Activated T-helper 1 cell treated with anti-CD3 and anti-CD28 coated beads, Interleukin-12 subunit alpha, Interleukin-12 subunit beta, Interleukin-2, Interleukin-4 antibody, amounts not matched to agents 30 ng/mL and 10 ng/mL and 1 ng/mL, durations not matched to agents 14 hours and 24 hours and 36 hours (primary cell): Measurements from ENCODE around the gene THEMIS2. TPM values are rescaled to one million over a fixed set of nuclear protein-coding genes. Genes with fewer than 3 reads are reported as not detected.
A peak's percentile ranks its signal among the peaks of the same experiment; 100 is the strongest.
"Not testable (repeated sequence)": the region's sequence is repeated elsewhere in the genome, so short reads cannot be mapped to it uniquely, and the experiment has no call there.

Source experiments
- DNase-seq: peaks from one replicate; pipeline ENCODE4 v3.0.0; 2021; ENCODE audit warnings: low spot score
- H3K27ac Mint-ChIP-seq: one replicate; pipeline ENCODE4 v1.8.0; 2021; ENCODE audit warnings: mild to moderate bottlenecking, mixed read lengths
- H3K27me3 Mint-ChIP-seq: one replicate; pipeline ENCODE4 v1.8.0; 2022; ENCODE audit warnings: mild to moderate bottlenecking, moderate library complexity, mixed read lengths; ENCODE audit not compliant: insufficient read depth
- H3K36me3 Mint-ChIP-seq: one replicate; pipeline ENCODE4 v1.8.0; 2021; ENCODE audit warnings: low read depth, mixed read lengths
- H3K4me1 Mint-ChIP-seq: one replicate; pipeline ENCODE4 v1.8.0; 2021; ENCODE audit warnings: low read depth, mixed read lengths
- H3K4me3 Mint-ChIP-seq: one replicate; pipeline ENCODE4 v1.8.0; 2021; ENCODE audit warnings: mild to moderate bottlenecking, moderate library complexity, mixed read lengths
- H3K9me3 Mint-ChIP-seq: one replicate; pipeline ENCODE4 v1.8.0; 2021; ENCODE audit warnings: mixed read lengths
- intact Hi-C: fragments of 100-400 bp; cut with micrococcal nuclease; formaldehyde crosslinking; loops from one replicate; pipeline ENCODE4 v1.15.1; 2024
- total RNA-seq: library from RNA; stranded (reverse); gene quantifications from 2 replicates; pipeline ENCODE4 v1.2.3, GENCODE V29; 2022

Gene THEMIS2
- total RNA-seq, 1 donor from 2014 or later, result 33.5 TPM

GRCh38 chr1:27868932-27869718 is 3.2 kb upstream of the THEMIS2 start:
- peaks cover 55% of the 10 kb centered on the region for H3K4me1 Mint-ChIP-seq
- H3K27me3 Mint-ChIP-seq, result no peaks in the 10 kb centered on the region
- peak overlapping the region; percentile 89 for H3K27ac Mint-ChIP-seq
- H3K36me3 Mint-ChIP-seq, result peaks cover 1% of the 10 kb centered on the region
- H3K9me3 Mint-ChIP-seq, result no peaks in the 10 kb centered on the region
- peak; percentile 59 for DNase-seq
- intact Hi-C loops, result loop anchor here (1.0 kb wide), 1 partner anchor 18 kb away; no protein-coding TSS in a partner anchor
- peak overlapping the region; percentile 71 for H3K4me3 Mint-ChIP-seq

GRCh38 chr1:27869719-27870085 is 2.6 kb upstream of the THEMIS2 start:
- Mint-ChIP-seq H3K27me3 (no peaks in the 10 kb centered on the region), H3K4me1 (peaks cover 51% of the 10 kb centered on the region), H3K4me3 (peak overlapping the region; percentile 71), H3K36me3 (peaks cover 1% of the 10 kb centered on the region), H3K27ac (peak overlapping the region; percentile 89), H3K9me3 (no peaks in the 10 kb centered on the region)
- no peak for DNase-seq
- intact Hi-C loops, result loop anchor here (1.0 to 5.0 kb wide), 2 partner anchors 18 to 88 kb away; partner anchors contain the start of gene XKR8

- H3K27ac Mint-ChIP-seq, H3K36me3 Mint-ChIP-seq, DNase-seq, H3K27me3 Mint-ChIP-seq, H3K9me3 Mint-ChIP-seq: not testable (repeated sequence)
- intact Hi-C loops, result loop anchor here (5.0 kb wide), 1 partner anchor 86 kb away; the partner anchor contains the start of gene XKR8
- Mint-ChIP-seq H3K4me3 (peak overlapping the region; percentile 77), H3K4me1 (peaks cover 55% of the 10 kb centered on the region)
These were observed 1.3 kb upstream of the THEMIS2 start for GRCh38 chr1:27871076-27871475.

GRCh38 chr1:27872802-27873551 is 633 bp downstream of the THEMIS2 start:
- peaks cover 50% of the 10 kb centered on the region for H3K4me1 Mint-ChIP-seq
- H3K4me3 Mint-ChIP-seq, result peak overlapping the region; percentile 94
- intact Hi-C loops, result loop anchor here (1.0 to 5.0 kb wide), 4 partner anchors 14 to 100 kb away; partner anchors contain the start of genes STX12 and XKR8
- no peaks in the 10 kb centered on the region for H3K9me3 Mint-ChIP-seq
- H3K36me3 Mint-ChIP-seq, result peaks cover 6% of the 10 kb centered on the region
- H3K27me3 Mint-ChIP-seq, result no peaks in the 10 kb centered on the region
- DNase-seq, result no peak
- H3K27ac Mint-ChIP-seq, result peak overlapping the region; percentile 95

GRCh38 chr1:27873671-27874384 is 1.5 kb downstream of the THEMIS2 start:
- Mint-ChIP-seq H3K9me3 (no peaks in the 10 kb centered on the region), H3K4me3 (peak overlapping the region; percentile 94), H3K27me3 (no peaks in the 10 kb centered on the region), H3K36me3 (peaks cover 11% of the 10 kb centered on the region), H3K4me1 (peaks cover 50% of the 10 kb centered on the region), H3K27ac (peak overlapping the region; percentile 95)
- intact Hi-C loops, result loop anchor here (1.0 to 5.0 kb wide), 3 partner anchors 13 to 83 kb away; partner anchors contain the start of gene XKR8
- no peak for DNase-seq

GRCh38 chr1:27876341-27877114 is 4.2 kb downstream of the THEMIS2 start:
- Mint-ChIP-seq H3K4me3 (no peak overlapping the region), H3K9me3 (no peaks in the 10 kb centered on the region), H3K27me3 (no peaks in the 10 kb centered on the region), H3K4me1 (peaks cover 46% of the 10 kb centered on the region), H3K36me3 (peaks cover 24% of the 10 kb centered on the region), H3K27ac (no peak overlapping the region)
- intact Hi-C loops, result no loop called here
- DNase-seq, result no peak

GRCh38 chr1:27877115-27877416 is 4.7 kb downstream of the THEMIS2 start:
- no peaks in the 10 kb centered on the region for H3K27me3 Mint-ChIP-seq
- H3K4me3 Mint-ChIP-seq, result no peak overlapping the region
- H3K27ac Mint-ChIP-seq, result no peak overlapping the region
- intact Hi-C loops, result no loop called here
- DNase-seq, result no peak
- H3K4me1 Mint-ChIP-seq, result peaks cover 42% of the 10 kb centered on the region
- H3K9me3 Mint-ChIP-seq, result no peaks in the 10 kb centered on the region
- peaks cover 24% of the 10 kb centered on the region for H3K36me3 Mint-ChIP-seq

- peak overlapping the region; percentile 23 for H3K27ac Mint-ChIP-seq
- intact Hi-C loops, result no loop called here
- no peaks in the 10 kb centered on the region for H3K9me3 Mint-ChIP-seq
- peaks cover 29% of the 10 kb centered on the region for H3K36me3 Mint-ChIP-seq
- no peaks in the 10 kb centered on the region for H3K27me3 Mint-ChIP-seq
- no peak for DNase-seq
- H3K4me1 Mint-ChIP-seq, result peaks cover 40% of the 10 kb centered on the region
- H3K4me3 Mint-ChIP-seq, result no peak overlapping the region
These were observed 5.7 kb downstream of the THEMIS2 start for GRCh38 chr1:27878039-27878438.

GRCh38 chr1:27878787-27879335 is 6.5 kb downstream of the THEMIS2 start:
- H3K27me3 Mint-ChIP-seq, result no peaks in the 10 kb centered on the region
- H3K4me3 Mint-ChIP-seq, result no peak overlapping the region
- intact Hi-C loops, result no loop called here
- H3K27ac Mint-ChIP-seq, result no peak overlapping the region
- no peaks in the 10 kb centered on the region for H3K9me3 Mint-ChIP-seq
- peaks cover 34% of the 10 kb centered on the region for H3K36me3 Mint-ChIP-seq
- peaks cover 41% of the 10 kb centered on the region for H3K4me1 Mint-ChIP-seq
- no peak for DNase-seq

GRCh38 chr1:27879374-27880082 is 7.2 kb downstream of the THEMIS2 start:
- H3K27ac Mint-ChIP-seq, result no peak overlapping the region
- peaks cover 40% of the 10 kb centered on the region for H3K36me3 Mint-ChIP-seq
- H3K9me3 Mint-ChIP-seq, result no peaks in the 10 kb centered on the region
- intact Hi-C loops, result no loop called here
- peaks cover 47% of the 10 kb centered on the region for H3K4me1 Mint-ChIP-seq
- H3K4me3 Mint-ChIP-seq, result no peak overlapping the region
- DNase-seq, result no peak
- H3K27me3 Mint-ChIP-seq, result no peaks in the 10 kb centered on the region

GRCh38 chr1:27882543-27882903 is 10.2 kb downstream of the THEMIS2 start:
- DNase-seq, result no peak
- H3K27ac Mint-ChIP-seq, result no peak overlapping the region
- no peaks in the 10 kb centered on the region for H3K9me3 Mint-ChIP-seq
- H3K4me1 Mint-ChIP-seq, result peaks cover 66% of the 10 kb centered on the region
- H3K36me3 Mint-ChIP-seq, result peaks cover 62% of the 10 kb centered on the region
- H3K27me3 Mint-ChIP-seq, result no peaks in the 10 kb centered on the region
- H3K4me3 Mint-ChIP-seq, result no peak overlapping the region
- intact Hi-C loops, result no loop called here
